K562 (cell line): ENCODE results near the gene ATP6V1F. TPM values are rescaled to one million over a fixed set of nuclear protein-coding genes. Genes with fewer than 3 reads are reported as not detected.

ENCODE experiments used
- BRF1 ChIP-seq: IDR thresholded peaks from 3 replicates; pipeline ENCODE4 v1.6.1; 2011; ENCODE audit warnings: borderline replicate concordance, mild to moderate bottlenecking; ENCODE audit not compliant: insufficient read length; ENCODE audit errors: extremely low read depth
- HOMEZ ChIP-seq: fragments of 250-450 bp; sonication (Bioruptor Pico); IDR thresholded peaks from 2 replicates; pipeline ENCODE4 v1.4.0; 2020; ENCODE audit warnings: mild to moderate bottlenecking, moderate library complexity
- KHSRP ChIP-seq: fragments of 450-650 bp; IDR thresholded peaks from 2 replicates; pipeline ENCODE4 v1.6.1; 2017
- L3MBTL2 ChIP-seq: fragments of 450-650 bp; IDR thresholded peaks from 2 replicates; pipeline ENCODE4 v1.6.1; 2016; ENCODE audit warnings: mild to moderate bottlenecking, moderate library complexity
- MYC ChIP-seq, 2 experiments: fragments of 250-450 bp in 1 of 2; sonication (Bioruptor Pico) in 1 of 2; IDR thresholded peaks; 2 replicates each; pipeline versions ENCODE4 v1.5.1 to v1.6.1; 2012 to 2021; ENCODE audit warnings: low read depth in 2 of 2, borderline replicate concordance in 1 of 2, improper control_type of control experiment in 1 of 2, low read length in 1 of 2, mild to moderate bottlenecking in 1 of 2, moderate library complexity in 1 of 2
- NFE2 ChIP-seq: IDR thresholded peaks from 2 replicates; pipeline ENCODE4 v1.6.1; 2014; ENCODE audit warnings: antibody characterized with exemption, low read depth
- PHB2 ChIP-seq: fragments of 450-650 bp; IDR thresholded peaks from 2 replicates; pipeline ENCODE4 v1.6.1; 2017; ENCODE audit warnings: low read depth
- PREB ChIP-seq: sonication (generic); formaldehyde crosslinking; IDR thresholded peaks from 2 replicates; pipeline ENCODE4 v1.8.1; 2023; ENCODE audit warnings: mild to moderate bottlenecking, missing genetic modification reagents
- PYGO2 ChIP-seq: fragments of 450-650 bp; IDR thresholded peaks from 2 replicates; pipeline ENCODE4 v1.6.1; 2016; ENCODE audit warnings: mild to moderate bottlenecking, missing genetic modification characterization, moderate library complexity, missing compliant biosample characterization
- RBM17 ChIP-seq: fragments of 200-400 bp; formaldehyde crosslinking; IDR thresholded peaks from 2 replicates; pipeline ENCODE4 v1.6.1; 2017; ENCODE audit warnings: low read depth, mild to moderate bottlenecking, low read length, borderline replicate concordance
- SMAD3 ChIP-seq: fragments of 450-650 bp; formaldehyde crosslinking; conservative IDR thresholded peaks from 2 replicates; pipeline ENCODE4 v1.4.0; 2020; ENCODE audit warnings: mild to moderate bottlenecking
- SMARCB1 ChIP-seq: IDR thresholded peaks from 2 replicates; pipeline ENCODE4 v1.6.1; 2011; ENCODE audit warnings: improper control_type of control experiment, low read depth; ENCODE audit not compliant: insufficient read length
- TCF15 ChIP-seq: fragments of 250-450 bp; sonication (Bioruptor Pico); IDR thresholded peaks from 2 replicates; pipeline ENCODE4 v1.8.0; 2022; ENCODE audit warnings: moderate library complexity, mild to moderate bottlenecking, inconsistent platforms
- ZMIZ1 ChIP-seq, 2 experiments: fragments of 150-350 bp in 1 of 2; IDR thresholded peaks; 2 replicates each; pipeline ENCODE4 v1.6.1; 2012 to 2016; ENCODE audit warnings: low read depth in 2 of 2, low read length in 2 of 2, mild to moderate bottlenecking in 1 of 2, moderate library complexity in 1 of 2
- ZNF133 ChIP-seq: fragments of 250-450 bp; sonication (Bioruptor Pico); IDR thresholded peaks from 2 replicates; pipeline ENCODE4 v1.4.0; 2020; ENCODE audit warnings: mild to moderate bottlenecking
- ZNF146 ChIP-seq: IDR thresholded peaks from one replicate; pipeline ENCODE4 v1.6.1; 2018; ENCODE audit warnings: missing compliant biosample characterization; ENCODE audit not compliant: unreplicated experiment
- ZNF277 ChIP-seq: fragments of 250-450 bp; sonication (Bioruptor Pico); IDR thresholded peaks from 2 replicates; pipeline ENCODE4 v1.8.0; 2022; ENCODE audit warnings: inconsistent platforms, mild to moderate bottlenecking, moderate library complexity, borderline replicate concordance
- polyA plus RNA-seq, 8 experiments: library from polyadenylated mRNA; depleted of rRNA in 4 of 8; stranded (reverse) in 5 of 8; unstranded in 3 of 8; fragments of >200 nt; fragmentation: Nextera tagmentation in 2 of 8; fragmentation: Illumina TruSeq in 1 of 8; extraction: Ambion mirVana in 2 of 8; extraction: Trizol in 1 of 8; gene quantifications; 2 replicates each; pipeline versions ENCODE4 v1.2.1 to v1.2.3, GENCODE V29; 2011 to 2014; ENCODE audit warnings: inconsistent platforms in 1 of 8, missing spikeins in 1 of 8
- total RNA-seq, 7 experiments: library from RNA; depleted of rRNA in 6 of 7; stranded (reverse); fragments of >200 nt in 6 of 7; fragmentation: Illumina TruSeq in 2 of 7; extraction: Trizol in 2 of 7; gene quantifications; 2 replicates each; pipeline versions ENCODE4 v1.2.1 to v1.2.3, GENCODE V29; 2011 to 2021; ENCODE audit warnings: low replicate concordance in 1 of 7

Gene ATP6V1F
- total and polyA plus RNA-seq, 9 of the 15 experiments (the other 6 are each of a cell fraction or from before 2014, with no cell fraction given) = 206 to 1,123 (median 542) TPM

- TF ChIP-seq MYC (IDR thresholded peaks at IDR 0.05; ENCODE audit: low read depth, low read length) (0 out of 2 replicates have a peak, but pooled peaks have one; percentile 31), MYC (CRISPR knock-in tag; IDR thresholded peaks at IDR 0.05; ENCODE audit: borderline replicate concordance, low read depth) (0 out of 2 replicates have a peak, but pooled peaks have one; percentile 36), ZNF277 (CRISPR knock-in tag) (no peak), KHSRP (no peak), L3MBTL2 (no peak), ZMIZ1 (IDR thresholded peaks at IDR 0.05; ENCODE audit: low read depth in 2 of 2, low read length in 2 of 2) (no peak), SMAD3 (no peak), ZNF133 (no peak), HOMEZ (CRISPR knock-in tag) (no peak), PYGO2 (tag) (no peak), NFE2 (no peak), PREB (CRISPR knock-in tag) (no peak), RBM17 (no peak), PHB2 (no peak), TCF15 (CRISPR knock-in tag) (no peak), ZNF146 (CRISPR knock-in tag) (no peak), BRF1 (no peak), SMARCB1 (no peak)
Observed at GRCh38 chr7:128879939-128880746, 17.5 kb downstream of the ATP6V1F start (continued).
